Ramos (cell line): ENCODE data around the gene CHRNA4.

Experiments used
- in situ Hi-C: fragments of 300-500 bp; cut with MboI; formaldehyde crosslinking; loops from one replicate; pipeline ENCODE4 v1.14.3; 2022; ENCODE audit warnings: low sequenced_read_pairs; ENCODE audit not compliant: unreplicated experiment

CHRNA4 gene

DNA sequence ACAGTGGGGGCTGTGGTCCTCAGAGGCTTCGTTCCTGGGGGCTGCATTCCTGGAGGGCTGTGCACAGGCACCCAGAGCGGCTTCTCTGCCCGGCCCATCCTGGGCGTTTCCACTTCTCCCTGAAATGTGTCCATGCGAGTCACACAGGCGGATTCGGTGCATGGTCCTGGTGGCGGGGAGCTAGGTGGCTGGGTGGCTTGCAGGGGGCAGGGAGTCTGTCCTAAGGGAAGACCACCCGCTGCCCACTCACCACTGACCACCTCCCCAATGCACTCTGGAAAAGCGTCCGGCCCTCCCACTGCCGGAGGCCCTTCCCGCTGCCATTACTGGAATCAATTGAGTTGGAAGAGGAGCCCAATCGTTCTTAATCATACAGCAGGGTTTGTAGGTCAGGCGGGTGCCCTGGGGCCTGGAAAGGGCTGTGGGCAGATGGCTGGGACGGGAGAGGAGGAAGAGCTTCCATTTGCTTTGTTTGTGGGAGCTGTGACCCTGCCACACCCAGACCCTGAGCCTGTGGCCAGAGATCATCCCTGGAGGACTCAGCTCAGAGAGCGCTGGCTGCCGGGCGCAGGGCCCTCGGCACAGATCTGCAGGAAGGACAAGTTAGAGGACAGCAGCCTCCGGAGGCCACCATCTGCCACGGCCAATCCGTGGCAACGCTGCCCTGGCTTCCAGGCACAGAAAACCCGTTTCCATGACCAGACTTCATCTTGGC, 6.4 kb downstream of the CHRNA4 start:
- in situ Hi-C loops = no loop called here

- in situ Hi-C loops = no loop called here
These were observed 8.3 kb downstream of the CHRNA4 start for GRCh38 chr20:63352811-63353221.

DNA sequence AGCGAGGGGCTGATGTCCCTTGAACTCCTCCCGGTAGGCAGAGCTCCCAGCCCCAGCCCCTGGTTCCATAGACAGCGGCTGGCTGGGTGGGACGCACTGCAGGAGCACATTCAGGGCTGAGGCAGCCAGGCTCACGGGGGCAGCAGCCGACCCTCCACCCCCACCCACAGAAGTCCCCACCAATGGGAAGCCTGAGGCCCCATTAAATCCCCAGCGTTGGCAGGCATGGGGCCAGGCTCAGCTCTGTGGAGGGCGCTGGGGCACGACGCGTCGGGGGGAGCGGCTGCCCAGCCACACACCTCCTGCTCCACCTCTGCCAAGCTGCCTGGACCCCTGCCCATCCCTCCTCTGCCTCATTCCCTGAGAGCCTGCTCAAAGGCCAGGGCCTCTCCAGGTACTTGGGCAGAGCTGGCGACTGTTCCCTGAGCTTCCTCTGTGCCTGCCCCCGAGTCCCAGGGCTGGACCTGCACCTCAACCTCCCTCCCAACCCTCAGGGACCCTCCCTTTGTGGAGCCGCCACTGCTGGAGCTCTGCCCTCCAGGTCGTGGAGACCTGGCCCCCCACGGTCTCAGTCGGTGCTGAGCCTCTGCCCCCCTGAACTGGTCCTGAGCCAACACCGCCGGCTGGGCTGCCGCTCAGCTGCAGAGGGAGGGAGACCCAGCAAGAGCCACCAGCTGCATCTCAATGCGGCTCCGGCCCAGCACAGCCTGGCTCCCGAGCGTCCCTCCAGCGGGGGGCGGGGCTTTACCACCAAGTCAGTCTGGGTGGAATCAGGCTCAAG, 9.1 kb downstream of the CHRNA4 start:
- in situ Hi-C loops = no loop called here

GRCh38 chr20:63351326-63351700, 9.8 kb downstream of the CHRNA4 start:
- in situ Hi-C loops = no loop called here

DNA sequence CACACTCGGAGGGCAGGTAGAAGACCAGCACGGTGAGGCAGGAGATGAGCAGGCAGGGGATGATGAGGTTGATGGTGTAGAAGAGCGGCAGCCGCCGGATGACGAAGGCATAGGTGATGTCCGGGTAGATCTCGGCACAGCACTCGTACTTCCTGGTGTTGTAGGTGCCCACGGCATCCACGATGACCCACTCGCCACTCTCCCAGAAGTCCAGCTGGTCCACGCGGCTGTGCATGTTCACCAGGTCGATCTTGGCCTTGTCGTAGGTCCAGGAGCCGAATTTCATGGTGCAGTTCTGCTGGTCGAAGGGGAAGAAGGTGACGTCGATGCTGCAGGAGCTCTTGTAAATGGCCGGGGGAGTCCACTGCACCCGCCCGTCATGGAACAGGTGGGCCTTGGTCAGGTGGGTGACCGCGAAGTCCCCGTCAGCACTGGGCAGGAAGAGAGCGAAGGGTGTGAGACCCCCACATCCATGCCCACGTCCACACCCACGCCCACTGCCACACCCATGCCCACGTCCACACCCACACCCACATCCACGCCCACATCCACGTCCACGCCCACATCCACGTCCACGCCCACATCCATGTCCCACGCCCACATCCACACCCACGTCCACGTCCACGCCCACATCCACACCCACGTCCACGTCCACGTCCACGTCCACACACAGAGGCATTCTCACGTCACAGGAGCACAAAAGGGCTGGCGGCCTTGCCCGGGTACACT, 10.4 kb downstream of the CHRNA4 start:
- in situ Hi-C loops = no loop called here

DNA sequence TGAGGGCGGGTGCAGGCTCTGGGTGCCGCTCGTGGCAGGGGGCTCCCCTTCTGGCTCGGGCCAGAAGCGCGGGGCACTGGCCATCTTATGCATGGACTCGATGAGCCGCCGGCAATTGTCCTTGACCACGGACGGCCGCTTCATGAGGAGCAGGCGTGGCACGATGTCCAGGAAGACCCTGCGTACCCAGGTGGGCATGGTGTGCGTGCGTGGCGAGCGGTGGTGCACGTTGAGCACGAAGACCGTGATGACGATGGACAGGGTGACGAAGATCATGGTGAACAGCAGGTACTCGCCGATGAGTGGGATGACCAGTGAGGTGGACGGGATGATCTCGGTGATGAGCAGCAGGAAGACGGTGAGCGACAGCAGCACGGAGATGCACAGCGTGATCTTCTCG, 11.0 kb downstream of the CHRNA4 start:
- in situ Hi-C loops = no loop called here

GRCh38 chr20:63349516-63349895, 11.6 kb downstream of the CHRNA4 start:
- in situ Hi-C loops = no loop called here

DNA sequence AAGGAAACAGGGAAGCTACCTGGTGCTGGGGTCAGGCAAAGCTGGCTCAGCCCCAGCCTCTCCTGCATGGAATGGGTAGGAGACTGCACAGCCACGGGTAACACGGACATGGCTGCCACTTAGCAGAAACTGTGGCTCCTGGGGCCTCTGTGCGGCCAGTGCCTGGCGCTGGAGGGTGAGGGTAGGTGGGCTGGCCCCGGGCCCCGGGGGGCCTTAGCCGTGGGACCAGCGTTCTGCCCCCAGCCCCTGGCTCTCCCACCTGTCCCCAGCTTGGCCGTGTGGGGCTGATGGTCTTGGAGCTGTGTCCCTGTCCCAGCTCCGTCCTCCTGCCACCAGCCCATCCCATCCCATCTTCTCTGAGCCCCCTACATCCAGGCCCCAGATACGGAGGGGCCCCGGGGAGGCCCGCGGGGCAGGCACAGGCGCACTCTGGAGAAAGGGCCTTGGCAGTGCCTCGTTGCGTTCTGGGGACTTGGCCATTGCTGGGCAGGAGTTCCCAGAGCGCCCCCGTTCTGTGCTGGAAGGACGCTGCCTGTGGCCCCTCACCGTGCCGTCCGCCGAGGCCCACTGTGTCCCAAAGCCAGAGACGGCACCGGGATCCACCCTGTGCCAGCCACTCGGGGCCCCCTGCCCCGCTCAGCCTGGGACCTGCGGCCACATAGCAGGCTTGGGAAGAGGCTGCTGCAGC, 12.2 kb downstream of the CHRNA4 start:
- in situ Hi-C loops = no loop called here

- in situ Hi-C loops = no loop called here
These were observed 13.0 kb downstream of the CHRNA4 start for GRCh38 chr20:63347950-63348827.

GRCh38 chr20:63347081-63347741, 13.9 kb downstream of the CHRNA4 start:
- in situ Hi-C loops = no loop called here

DNA sequence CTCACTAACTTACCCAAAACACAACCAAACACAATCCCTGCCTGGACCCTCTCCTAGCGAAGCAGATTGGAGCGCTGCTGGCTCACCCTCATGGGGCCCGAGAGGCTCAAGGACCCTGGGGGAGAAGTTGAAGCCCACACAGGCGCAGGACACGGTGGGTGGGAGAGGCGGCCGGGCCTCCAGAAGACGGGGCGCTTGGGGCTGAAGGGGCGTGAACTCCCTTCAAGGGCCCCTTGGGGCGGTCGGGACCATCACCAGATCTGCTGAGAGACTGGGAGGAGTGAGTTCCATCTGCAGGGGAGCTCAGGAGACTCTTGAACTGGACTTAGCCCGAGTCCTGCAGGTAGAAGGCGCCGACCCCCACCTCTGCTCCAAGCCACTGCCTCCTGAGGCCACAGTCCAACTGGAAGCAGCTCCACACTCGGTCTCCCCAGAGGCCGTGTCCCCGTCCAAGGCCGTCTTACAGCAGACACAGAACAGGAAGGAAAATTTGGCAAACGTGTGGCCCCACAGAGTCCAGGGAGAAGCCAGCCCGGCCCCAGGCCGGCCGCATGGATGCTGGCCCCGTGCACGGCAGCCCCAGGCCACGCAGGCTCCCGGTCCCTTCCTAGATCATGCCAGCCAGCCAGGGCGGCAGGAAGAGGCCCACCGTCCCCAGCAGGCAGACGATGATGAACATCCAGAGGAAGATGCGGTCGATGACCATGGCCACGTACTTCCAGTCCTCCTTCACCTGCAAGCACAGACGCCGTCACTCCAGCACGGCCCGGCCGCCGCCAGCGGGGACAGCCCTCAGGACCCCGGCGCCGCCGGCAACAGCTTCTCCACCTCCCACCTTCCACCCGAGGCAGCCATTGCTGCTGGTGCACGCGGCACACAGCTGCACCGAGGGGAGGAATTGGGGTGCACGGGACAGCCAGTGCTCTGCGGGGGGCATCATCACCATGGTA, 14.7 kb downstream of the CHRNA4 start:
- in situ Hi-C loops = no loop called here

GRCh38 chr20:63345328-63346100, 15.6 kb downstream of the CHRNA4 start:
- in situ Hi-C loops = no loop called here

DNA sequence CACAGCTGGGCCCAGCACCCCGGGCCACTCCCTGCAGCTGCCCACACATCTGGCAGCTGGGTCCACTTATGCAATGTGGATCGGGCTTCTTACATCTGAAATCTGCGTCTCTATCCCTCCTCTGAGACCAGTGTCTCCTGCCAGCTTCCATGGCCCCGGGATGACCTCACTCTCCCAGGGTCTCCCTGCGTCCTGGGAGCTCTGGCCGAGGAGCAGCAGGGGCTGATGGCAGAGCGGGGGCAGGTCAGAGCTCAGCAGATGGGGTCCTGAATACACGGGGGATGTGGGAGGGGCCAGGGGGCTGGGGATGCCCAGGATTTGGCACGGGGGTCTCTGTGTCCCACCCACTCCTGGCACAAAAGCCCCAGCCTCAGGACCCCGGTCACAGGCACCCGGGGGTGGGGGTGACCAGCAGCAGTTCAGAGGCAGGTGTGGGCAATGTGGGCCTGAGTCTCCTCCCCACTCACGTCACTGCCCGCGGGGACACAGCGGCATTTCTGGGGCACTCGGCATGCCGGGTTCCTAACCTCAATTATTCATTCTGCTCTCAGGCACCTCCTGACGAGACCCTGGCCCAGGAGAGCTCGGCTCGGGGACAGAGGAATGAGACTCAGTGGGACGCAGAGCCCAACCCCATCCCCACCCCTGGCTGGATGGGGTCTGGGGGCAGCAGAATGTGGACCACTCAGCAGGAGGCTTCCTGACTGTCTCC, 16.4 kb downstream of the CHRNA4 start:
- in situ Hi-C loops = no loop called here

DNA sequence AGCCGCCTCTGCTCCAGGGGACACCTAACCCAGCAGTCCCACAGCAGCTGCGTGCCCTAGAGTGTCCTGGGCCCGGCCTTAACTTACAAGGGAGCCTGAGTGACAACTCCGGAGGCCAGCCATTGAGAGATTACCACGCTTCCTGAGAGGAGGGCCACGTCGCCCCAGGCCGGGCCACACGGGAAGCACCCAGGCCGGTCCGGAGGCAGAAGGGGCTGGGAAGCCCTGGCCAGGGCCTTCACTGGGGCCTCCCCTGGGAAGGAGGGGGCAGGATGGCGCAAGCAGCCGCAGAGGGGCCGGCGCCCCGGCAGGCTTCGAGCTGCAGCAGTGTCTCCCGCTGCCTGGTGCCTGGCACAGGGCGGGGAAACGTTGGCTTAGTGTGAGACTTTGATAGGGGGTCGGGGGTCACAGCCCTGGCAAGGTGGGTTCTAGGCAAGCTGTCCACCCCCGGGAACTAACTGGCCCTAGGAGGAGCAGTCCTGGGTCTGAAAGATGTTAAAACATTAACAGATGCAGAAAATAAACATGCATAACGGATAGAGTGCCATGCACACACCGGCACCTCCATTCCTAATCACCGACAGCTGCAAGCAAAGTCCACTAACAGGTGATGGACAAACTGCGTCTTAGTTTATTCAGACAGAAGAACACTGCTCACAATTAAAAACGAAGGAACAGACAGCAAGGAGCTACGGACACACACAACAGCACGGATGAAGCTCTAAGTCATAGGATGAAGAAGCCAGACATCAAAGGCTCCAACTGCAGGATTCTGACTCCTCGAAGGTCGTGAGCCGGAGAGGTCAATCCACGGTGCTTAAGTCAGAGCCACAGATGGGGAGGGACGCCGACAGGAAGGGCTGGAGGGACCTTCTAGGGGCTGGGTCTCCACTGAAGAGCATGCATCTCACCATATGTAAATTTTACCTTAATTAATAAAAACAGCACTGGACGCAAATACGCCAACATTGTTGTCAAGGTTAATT, 17.4 kb downstream of the CHRNA4 start:
- in situ Hi-C loops = no loop called here

GRCh38 chr20:63342561-63343459, 18.3 kb downstream of the CHRNA4 start:
- in situ Hi-C loops = no loop called here
